Measurements from ENCODE around the gene LCN1.
"Not testable (repeated sequence)": the region's sequence is repeated elsewhere in the genome, so short reads cannot be mapped to it uniquely, and the experiment has no call there.

The LCN1 gene

DNA sequence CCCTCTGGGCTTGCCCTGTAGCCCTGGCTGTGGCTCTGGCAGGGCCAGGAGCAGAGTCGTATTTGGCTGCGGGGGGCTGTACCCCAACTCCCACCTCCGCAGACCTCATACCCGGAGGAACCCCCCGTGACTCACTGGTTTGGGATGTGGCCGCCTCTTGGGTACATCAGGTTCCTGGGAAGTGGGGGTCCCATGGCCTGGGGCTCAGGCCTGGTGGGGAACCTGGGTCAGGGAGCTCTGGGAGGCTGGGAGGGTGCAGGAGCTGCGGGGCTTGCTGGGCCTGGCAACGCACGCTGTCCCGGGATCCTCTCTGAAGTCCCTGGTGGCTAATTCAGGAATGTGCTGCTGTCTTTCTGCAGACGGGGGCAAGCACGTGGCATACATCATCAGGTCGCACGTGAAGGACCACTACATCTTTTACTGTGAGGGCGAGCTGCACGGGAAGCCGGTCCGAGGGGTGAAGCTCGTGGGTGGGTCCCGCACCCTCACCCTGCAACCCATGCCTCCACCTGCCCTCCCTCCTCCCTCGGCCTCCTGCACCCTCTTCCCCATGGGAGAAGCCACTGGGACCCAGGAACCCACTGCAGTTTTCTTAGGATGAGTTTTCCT is 2.4 kb downstream of the LCN1 start:
- no peak for DNase-seq (ENCODE audit: low read depth)

DNA sequence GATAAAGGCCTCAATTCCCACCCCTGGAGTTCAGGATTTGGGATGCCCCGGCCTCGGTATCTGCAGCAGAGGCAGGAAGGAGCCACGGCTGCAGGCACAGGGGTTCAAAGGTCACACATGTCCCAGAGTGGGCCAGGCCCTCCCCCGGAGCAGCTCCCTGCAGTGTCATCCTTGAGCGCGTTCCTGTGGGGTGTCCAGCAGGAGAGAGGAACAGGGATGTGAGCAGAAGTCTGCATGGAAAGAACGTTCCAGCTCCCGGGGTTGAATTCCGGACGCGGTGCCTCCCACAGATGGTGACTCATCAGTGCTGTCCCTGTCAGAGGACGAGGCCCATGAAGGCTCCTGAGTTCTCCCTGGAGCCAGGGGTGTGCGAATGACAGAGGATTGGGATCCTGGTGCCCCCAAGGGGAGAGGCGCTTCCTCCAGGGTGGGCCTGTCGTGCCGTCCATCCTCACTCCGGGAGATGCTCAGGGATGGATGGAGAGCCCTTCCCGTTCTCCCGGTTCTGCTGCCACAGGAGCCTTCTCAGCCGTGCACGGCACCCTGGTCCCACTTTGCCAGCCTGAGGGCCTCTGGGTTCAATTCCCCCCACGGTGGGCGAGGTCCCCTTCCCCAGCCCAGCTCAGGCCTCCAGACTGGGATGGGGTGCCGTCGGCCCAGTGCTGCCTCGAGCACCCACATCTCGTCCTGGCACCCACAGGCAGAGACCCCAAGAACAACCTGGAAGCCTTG is 3.1 kb downstream of the LCN1 start:
- DNase-seq (ENCODE audit: low read depth) = no peak

DNA sequence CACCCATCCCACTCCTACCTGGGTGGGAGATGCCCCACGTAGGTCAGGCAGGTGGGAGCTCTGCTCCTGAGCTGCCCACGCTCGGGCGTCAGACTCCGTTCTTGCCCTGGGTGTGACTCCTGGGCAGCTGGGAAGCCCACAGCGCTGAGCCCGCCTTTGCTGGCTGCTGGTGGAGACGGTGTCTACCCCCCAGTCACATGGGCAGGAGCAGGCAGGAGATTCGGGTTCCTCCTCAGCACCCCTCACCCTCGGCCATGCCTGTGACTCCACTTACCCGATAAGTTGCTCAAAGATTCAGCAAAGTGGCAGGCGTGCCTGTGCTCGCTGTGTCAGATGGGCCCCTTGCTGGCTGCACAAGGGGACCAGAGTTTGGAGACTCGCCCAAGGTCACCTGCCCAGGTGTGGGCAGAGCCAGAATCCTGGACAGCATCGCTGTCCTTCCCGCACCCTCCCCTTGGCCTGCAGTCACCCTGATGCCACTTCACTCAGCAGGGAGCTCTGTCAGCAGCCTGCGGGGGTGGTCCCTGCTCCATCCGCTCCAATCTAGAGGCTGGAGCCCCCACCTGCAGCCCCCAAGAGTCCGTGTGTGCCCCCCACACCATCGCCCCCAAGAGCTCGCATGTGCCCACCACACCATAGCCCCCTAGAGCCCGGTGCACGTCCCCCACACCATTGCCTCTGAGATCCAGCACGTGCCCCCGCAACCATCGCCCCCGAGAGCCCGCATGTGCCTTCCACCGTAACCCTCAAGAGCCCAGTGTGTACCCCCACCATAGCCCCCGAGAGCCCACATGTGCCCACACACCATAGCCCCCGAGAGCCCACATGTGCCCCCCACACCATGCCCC is 4.2 kb downstream of the LCN1 start:
- DNase-seq (ENCODE audit: low read depth) = no peak

DNA sequence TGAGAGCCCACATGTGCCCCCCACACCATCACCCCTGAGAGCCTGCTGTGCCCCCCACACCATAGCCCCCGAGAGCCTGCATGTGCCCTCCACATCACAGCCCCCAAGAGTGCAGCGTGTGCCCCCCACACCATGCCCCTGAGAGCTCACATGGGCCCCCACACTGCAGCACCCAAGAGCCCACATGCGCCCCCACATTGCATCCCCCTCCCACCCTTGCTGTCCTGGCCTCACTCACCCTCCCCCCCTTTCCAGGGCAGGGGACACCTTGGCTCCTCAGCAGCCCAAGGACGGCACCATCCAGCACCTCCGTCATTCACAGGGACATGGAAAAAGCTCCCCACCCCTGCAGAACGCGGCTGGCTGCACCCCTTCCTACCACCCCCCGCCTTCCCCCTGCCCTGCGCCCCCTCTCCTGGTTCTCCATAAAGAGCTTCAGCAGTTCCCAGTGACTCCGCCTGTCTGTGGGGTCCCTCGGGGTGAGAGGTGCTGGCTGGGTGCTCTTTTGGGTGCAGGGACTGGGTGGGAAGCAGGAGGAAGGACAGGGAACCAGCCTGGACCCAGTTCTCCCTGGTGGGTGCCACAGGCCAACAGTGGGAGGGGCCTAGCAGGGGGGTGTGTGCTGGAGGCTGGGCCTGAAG is 5.0 kb downstream of the LCN1 start:
- no peak for DNase-seq (ENCODE audit: low read depth)

DNA sequence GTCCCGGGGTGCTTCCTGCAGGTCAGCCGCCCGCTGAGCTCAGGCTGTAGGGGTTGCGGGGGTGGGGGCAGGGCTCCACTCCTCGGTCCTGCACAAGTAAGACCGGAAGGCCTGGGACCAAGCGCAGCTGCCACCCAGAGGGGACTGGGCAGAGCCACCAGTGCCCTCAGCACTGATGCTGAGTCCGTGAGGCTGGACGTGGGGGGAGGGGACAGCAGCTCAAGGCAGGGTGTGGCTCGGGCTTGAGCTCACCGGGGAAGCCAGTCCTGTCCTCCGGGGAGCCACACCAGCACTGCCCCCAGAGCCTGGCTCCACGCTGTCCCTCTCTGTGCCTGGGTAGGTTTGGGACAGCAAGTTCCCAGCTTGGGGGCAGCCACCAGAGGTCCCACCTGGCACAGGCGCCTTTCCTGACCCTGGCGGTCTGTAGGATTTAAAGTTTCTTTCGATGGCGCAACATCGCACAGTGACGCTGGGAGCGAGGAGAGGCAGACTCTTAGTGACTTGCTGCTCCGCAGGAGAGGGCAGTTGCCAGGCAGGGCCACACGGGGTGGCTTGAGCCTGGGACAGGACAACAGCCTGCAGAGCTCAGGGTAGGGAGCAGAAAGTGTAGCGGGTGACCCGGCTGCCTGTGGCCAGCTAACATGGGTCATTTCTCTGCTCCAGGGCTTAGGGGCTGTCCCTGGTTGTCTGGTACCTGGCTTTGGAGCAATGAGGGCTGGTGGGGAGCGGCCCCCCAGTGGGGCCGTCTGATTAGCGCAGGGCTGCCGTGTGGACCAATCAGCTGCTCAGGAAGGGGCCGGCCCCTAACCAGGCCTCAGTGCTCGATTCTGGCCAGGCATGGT is 5.7 kb downstream of the LCN1 start:
- no peak for DNase-seq (ENCODE audit: low read depth)

DNA sequence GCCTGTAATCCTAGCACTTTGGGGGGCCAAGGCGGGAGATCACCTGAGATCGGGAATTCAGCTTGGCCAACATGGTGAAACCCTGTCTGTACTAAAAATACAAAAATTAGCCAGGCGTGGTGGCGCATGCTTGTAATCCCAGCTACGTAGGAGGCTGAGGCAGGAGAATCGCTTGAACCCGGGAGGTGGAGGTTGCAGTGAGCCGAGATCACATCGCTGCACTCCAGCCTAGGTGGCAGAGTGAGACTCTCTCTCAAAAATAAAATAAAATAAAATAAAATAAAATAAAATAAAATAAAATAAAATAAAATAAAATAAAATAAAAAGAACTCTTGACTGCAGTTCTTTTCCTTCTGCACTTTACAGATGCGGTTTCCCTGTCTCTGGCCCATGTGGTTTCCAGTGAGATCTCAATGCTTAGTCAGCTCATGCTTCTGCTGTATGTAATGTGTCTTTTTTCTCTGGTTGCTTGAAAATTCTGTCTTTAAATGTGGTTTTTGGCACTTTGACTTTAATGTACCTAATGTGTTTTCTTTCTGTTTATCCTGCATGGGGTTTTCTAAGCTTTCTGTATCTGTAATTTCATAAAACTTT is 7.7 kb downstream of the LCN1 start:
- DNase-seq (ENCODE audit: low read depth) = not testable (repeated sequence)

DNA sequence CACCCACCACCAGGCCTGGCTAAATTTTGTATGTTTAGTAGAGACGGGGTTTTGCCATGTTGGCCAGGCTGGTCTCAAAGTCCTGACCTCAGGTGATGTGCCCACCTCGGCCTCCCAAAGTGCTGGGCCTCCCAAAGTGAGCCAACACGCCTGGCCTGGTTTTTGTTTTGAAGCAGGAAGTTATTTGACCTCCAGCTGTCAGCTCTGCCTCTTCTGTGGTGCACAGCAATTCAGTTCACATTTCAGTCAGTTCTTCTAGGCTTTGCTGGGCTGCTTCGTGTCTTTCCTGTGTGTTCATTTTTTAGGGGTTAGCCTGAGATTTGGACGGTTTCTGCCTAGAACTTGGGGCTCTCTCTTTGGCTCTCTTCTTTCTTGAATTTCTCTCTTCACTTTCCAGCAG is 8.9 kb downstream of the LCN1 start:
- no peak for DNase-seq (ENCODE audit: low read depth)

DNA sequence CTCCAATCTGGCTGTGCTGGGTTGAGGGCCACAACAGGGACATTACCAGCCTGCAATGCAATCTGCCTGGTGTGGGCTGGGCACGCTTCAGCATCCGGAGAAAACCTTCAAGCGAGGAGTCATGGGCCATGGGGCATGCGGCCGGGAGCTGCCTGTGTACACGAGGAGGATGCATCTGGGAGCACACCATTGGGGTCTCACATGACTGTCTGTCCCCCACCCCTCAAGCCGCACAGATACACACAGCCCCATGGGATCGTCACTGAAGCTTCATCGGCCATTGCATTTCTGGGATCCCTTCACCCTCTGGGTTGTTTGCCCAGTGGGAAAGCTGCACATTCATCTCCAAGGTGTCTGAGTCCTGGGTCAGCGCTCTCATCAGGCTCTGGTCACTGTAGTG is 9.9 kb downstream of the LCN1 start:
- DNase-seq (ENCODE audit: low read depth) = no peak

DNA sequence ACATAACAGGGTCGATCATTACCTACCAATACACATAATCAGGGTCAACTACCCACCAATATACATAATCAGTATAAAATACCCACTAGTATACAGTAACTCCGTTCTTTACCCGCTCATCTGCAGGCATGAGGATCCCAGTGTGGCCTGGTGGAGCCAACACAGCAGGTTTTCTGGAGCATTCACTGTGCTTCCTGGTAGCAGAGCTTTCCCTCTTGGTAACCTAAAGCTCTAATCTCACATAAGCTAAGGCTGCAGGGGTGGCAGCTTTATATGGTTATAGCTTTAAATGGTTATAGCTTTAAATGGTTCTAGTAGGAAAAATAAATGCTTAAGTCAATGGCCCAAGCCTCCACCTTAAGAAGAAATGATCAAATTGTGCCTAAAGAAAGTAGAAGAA is 11.9 kb downstream of the LCN1 start:
- DNase-seq (ENCODE audit: low read depth) = no peak

DNA sequence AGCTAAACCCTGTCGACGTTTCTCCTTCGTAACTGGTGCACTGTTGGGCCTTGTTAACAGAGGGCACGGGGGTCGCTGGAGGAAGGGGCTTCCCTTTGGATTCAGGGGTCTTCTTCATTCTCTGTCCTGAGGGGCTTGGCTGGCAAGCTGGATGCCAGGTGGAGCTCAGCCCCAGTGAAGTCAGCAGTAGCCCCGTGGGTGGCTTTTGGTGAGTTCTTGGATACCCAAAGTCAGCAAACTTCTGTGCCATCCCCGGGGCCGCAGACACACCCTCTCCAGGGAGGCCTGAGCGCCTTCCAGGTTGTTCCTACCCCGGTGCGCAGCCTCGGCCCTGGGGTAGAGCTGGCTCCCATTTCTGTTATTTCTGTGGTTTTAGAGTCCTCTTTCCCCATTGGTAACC is 12.4 kb downstream of the LCN1 start:
- DNase-seq (ENCODE audit: low read depth) = no peak

DNA sequence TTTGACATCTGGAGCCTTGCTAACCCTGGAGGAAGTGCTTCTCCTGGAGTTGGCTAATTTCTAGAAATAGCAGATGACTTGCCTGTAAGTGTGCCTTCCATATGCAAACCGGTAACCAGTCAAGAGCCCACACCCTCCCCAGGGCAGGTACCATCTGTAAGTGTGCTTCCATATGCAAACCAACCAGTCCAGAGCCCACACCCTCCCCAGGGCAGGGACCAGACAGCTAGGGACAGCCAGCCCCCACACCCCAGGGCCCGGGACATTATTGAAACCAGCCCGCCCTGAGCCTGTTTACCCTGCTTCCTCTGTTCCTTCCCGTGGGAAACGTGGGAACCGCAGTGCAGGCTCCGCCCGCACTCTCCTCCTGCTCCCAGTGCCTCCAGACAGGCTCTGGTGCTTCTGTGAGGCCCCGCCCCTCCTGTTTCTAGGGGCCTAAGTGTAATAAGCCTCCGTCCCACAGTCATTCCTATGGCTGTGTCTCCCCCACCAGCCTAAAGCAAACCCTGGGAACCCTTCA is 13.0 kb downstream of the LCN1 start:
- not testable (repeated sequence) for DNase-seq (ENCODE audit: low read depth)

DNA sequence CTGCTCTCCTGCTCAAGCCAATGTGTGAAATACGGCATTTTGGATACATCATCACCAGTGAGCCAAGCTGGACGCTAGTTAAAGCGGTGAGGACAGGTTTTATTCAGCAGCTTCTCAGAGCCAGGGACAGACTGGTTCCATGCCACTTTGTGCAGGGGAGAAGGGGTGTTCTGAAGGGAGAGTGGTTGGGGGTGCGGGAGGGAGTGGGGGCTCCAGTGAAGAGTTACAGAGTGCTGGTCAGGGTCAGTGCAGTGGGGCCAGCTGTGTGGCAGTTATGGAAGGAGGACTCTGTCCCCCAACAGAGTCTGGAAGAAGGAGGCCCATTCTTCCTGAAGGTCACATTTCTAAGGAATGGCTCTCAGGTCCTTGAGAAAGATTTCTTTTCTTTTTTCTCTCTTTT is 13.6 kb downstream of the LCN1 start:
- not testable (repeated sequence) for DNase-seq (ENCODE audit: low read depth)

DNA sequence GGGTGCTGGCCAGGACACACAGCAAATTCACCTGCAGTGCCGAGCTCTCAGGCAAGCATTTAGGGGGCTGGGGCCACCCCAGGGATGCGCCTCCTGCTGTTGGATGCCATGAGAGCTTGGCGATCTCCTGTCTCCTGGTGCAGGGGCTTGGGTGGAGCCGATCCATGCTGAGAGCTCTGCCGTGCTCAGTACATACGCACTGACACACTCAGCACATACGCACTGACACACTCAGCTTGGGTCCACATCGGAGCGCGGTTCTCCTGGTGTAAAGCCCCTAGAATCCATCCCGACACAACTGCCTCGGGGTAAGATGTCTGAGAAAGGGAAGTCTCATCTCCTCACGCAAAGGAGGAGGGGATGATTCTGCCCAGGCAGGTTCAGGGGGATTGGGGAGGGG is 14.4 kb downstream of the LCN1 start:
- not testable (repeated sequence) for DNase-seq (ENCODE audit: low read depth)

DNA sequence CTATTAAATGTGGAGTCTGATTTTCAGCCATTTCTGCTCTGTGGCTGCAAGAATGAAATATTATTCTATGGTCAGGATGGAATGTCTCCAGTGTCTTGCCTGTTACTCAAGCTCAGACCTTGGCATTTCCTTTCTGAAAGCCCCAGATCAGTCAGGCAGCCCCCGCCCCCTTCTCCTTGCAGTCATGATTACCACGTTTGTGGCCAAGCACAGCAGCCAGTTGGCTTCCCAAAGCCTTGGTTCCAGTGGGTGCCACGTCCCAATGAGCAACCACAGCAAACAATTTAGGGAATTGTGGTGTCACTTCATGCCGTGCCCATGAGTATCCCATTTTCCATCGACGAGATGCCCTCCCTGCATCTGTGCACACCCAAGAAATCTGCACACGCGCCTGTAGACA is 15.0 kb downstream of the LCN1 start:
- DNase-seq (ENCODE audit: low read depth) = no peak

DNA sequence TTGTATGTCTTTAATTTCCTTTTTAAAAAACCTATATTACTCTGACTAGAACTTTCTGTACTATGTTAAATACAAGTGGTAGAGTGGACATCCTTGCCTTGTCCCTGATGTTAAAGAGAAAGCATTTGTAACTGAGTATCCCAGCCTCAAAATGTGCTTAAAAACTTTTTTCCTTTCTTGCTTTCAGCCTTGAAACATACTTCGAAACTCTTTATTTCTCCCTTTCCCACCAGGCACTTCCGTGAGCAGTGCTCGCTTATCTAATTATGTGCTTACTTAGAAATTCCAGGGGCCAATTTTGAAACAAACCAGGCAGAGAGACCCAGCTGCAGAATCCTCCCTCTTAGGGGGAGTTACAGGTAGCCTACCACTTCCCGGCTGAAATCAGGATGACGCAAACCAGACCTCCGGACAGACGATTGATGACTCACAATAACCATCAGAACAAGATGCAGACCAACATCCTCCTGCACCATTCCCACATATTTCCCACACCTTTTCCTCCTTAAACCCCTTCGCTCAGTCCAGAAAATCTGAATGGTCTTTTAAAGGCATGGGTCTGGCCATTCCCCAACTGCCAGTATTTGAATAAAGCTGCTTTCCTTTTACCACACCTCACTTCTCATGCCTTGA is 22.1 kb downstream of the LCN1 start:
- DNase-seq (ENCODE audit: low read depth) = not testable (repeated sequence)

DNA sequence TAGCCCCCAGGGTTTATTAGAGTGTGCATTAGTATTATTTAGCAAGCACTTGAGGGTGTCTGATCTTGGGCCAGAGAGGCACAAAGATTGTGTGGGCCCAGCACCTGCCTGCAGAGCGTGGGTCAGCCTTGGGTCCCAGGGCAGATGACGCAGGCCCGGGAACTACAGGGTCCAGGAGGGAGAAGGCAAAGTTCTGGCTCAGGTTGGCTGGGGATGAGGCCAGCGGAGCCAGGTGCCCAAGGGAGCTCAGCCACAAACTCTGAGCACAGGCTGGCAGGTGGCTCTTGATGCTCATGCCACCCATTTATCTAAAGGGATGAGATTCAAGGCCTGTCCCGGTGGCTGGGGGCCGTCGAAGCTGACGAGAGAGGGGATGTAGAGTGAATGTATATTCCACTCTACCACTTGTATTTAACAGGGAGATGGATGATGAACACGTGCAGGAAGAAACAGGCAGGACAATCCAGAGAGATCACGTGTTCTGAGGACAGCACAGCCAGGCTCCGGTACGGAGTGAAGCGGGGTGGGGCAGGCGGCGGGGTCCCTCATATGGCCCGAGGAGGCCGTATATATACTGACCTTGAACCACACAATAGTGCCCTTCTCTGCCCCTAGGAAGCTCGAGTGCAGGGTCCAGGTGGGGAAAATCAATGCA is 23.9 kb downstream of the LCN1 start:
- no peak for DNase-seq (ENCODE audit: low read depth)

DNA sequence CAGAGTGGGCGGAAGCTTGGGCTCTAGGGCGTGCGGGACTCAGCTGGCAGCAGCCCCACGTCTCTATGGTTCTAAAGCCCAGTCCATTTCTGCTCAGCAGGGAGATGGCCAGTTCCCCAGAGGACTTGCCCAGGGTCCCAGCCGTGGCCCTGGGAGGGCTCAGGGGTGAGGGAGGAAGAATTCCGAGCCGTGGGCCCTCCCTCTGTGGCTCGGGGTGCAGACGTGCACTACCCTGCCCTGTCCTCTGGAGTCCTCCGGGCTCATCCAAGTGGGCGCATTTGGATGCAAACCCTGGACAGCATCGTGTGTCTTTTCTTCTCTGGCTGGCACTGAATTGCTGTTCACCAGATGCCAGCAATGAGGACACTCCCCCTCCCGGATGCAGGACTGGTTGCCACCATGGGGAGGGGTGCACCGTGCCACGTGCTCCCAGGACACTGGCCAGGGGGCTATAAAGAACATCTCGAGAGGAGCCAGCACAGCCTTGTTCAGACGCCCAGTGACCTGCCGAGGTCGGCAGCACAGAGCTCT is 24.5 kb downstream of the LCN1 start, which contains the start of gene OBP2A:
OBP2A (plus strand) TSS at position 481 of the 531 bp plus-strand sequence. CDS start 55 bp downstream, outside the sequence.
- not testable (repeated sequence) for DNase-seq (ENCODE audit: low read depth)

DNA sequence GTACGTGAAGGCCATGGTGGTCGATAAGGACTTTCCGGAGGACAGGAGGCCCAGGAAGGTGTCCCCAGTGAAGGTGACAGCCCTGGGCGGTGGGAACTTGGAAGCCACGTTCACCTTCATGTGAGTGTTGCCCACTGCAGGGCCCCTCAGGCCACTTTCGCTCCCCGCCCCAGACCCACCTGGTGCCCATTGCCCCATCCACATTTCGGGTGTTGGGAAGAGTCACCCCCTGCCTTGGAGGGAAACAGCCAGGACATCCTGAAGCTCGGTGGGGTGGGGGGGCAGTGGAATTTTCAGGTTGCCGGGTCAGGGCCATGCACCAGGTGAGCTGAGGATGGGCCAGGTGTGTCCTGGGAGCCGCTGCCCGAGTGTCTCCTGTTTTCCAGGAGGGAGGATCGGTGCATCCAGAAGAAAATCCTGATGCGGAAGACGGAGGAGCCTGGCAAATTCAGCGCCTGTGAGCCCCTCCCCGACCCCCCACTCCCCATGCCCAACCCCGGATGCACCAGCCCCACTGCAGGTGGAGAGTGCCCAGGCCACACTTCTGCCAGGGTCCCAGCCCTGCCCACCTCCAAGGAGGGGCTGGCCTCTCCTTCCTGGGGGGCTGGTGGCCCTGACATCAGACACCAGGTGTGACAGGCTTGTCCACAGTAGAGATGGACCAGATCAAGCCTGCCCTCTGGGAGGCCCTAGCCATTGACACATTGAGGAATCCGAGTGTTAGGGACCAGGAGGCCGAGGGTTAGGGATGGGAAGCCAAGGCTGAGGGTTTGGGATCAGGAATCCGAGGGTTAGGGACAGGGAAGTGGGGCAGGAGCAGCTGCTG is 25.8 kb downstream of the LCN1 start:
- DNase-seq (ENCODE audit: low read depth) = not testable (repeated sequence)
